HUES64 (cell line): ENCODE data around the gene MAPRE2. TPM values are rescaled to one million over a fixed set of nuclear protein-coding genes. Genes with fewer than 3 reads are reported as not detected.

ENCODE experiments used
- H3K27ac ChIP-seq: 2 replicates; pipeline ENCODE4 v1.7.0; 2013; ENCODE audit warnings: low read depth, low read length, inconsistent platforms
- H3K27me3 ChIP-seq: 2 replicates; pipeline ENCODE4 v1.6.1; 2013; ENCODE audit warnings: mild to moderate bottlenecking, low read length; ENCODE audit not compliant: insufficient read depth
- H3K36me3 ChIP-seq: 2 replicates; pipeline ENCODE4 v1.6.1; 2013; ENCODE audit warnings: mild to moderate bottlenecking, low read length; ENCODE audit not compliant: insufficient read depth
- H3K4me1 ChIP-seq: 2 replicates; pipeline ENCODE4 v1.6.1; 2013; ENCODE audit warnings: mild to moderate bottlenecking, low read length, moderate library complexity; ENCODE audit not compliant: insufficient read depth
- H3K4me3 ChIP-seq: 2 replicates; pipeline ENCODE4 v1.5.1; 2013; ENCODE audit warnings: mild to moderate bottlenecking, low read length, moderate library complexity
- H3K9ac ChIP-seq: 2 replicates; pipeline ENCODE4 v1.6.1; 2013; ENCODE audit warnings: mild to moderate bottlenecking, low read depth, low read length
- H3K9me3 ChIP-seq: 2 replicates; pipeline ENCODE4 v1.6.1; 2013; ENCODE audit warnings: low read depth, low read length; ENCODE audit not compliant: insufficient read depth
- WGBS: fragments of 150-250, 120-280 bp; methylation state at CpG from one replicate; pipeline ENCODE4 v1.1.7; 2013; ENCODE audit warnings: missing lambda C conversion rate; 5-methylcytosine and 5-hydroxymethylcytosine counted together
- polyA plus RNA-seq, 2 experiments: library from polyadenylated mRNA; stranded (reverse); fragments of 50-300 nt; gene quantifications; one replicate each; pipeline ENCODE4 v1.2.3, GENCODE V29; 2013

Gene MAPRE2
- polyA plus RNA-seq (2013, experiment 1 of 2): 27.1 TPM
- polyA plus RNA-seq (2013, experiment 2 of 2): 25.2 TPM

DNA sequence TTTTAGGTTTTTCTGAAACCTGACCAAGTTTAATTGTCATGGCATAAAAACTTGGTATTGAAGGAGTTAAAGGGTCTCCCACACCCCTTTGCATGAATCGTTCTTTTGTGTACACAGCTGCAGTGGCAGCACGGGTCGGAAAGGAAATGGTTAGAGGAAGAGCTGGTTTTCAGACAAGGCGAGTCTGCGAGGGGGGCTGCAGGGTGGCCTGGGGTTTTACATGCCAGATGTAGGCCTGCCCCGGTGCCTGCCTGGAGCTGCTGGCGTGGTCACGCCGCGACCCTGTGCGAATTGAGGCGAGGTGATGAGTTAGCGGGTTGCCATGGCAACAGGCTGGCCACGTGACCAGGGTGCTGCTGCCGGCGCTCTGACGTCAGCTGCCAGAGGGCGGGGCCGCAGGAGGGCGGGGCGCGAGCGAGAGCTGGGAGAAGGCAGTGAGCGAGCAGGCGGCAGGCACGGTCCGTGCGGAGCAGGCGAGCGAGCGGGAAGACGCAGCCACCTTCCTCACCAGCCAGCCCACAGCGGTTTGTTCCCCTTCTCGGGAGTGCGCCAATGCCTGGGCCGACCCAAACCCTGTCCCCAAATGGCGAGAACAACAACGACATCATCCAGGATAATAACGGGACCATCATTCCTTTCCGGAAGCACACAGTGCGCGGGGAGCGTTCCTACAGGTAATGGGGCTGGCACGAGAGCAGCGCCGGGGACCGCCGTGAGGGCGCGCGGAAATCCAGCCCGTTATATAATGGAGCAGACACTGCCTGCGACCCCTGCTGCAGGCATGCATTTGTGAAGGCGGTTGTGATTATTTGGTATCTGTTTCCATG lies at the start of gene MAPRE2:
Gene MAPRE2 (plus strand): TSS at position 426 of the 827 bp plus-strand sequence. CDS start 127 bp downstream, at position 553.
- Histone ChIP-seq H3K4me3 (peak within 1 kb of the TSS; percentile 90), H3K27ac (peak within 1 kb of the TSS; percentile 66), H3K27me3 (no peaks in the 10 kb centered on the region), H3K9ac (peak within 1 kb of the TSS; percentile 78), H3K9me3 (no peaks in the 10 kb centered on the region), H3K4me1 (peaks cover 46% of the 10 kb centered on the region), H3K36me3 (no peaks in the 10 kb centered on the region)
- under 1% methylated on average over 54 of the region's 54 CpGs for WGBS

DNA sequence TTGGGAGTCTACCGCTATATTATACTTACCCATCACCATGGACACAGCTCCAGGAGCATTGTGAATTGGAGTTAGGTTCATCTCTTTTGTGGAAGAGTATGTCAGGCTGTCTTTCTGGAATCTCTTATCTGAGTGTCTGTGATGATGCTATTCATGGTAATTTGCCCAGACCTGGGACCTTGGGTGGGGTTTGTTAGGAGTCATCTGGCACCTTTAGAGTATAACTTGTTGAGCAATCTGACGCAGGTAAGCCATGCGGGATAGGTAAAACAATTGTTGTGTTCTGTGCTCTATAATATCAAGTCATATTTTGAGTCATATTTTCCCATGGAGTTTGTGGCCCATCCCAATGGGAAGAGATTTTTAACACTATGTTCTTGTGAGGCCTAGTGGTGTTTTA lies 49.7 kb upstream of the MAPRE2 start:
- Histone ChIP-seq H3K36me3 (no peaks in the 10 kb centered on the region), H3K4me3 (no peak overlapping the region), H3K4me1 (no peaks in the 10 kb centered on the region), H3K27ac (no peak overlapping the region), H3K9me3 (peaks cover 2% of the 10 kb centered on the region; the same call in 1 of the 2 replicates), H3K27me3 (no peaks in the 10 kb centered on the region), H3K9ac (no peak overlapping the region)
- WGBS: 100% methylated on average over 2 of the region's 3 CpGs

DNA sequence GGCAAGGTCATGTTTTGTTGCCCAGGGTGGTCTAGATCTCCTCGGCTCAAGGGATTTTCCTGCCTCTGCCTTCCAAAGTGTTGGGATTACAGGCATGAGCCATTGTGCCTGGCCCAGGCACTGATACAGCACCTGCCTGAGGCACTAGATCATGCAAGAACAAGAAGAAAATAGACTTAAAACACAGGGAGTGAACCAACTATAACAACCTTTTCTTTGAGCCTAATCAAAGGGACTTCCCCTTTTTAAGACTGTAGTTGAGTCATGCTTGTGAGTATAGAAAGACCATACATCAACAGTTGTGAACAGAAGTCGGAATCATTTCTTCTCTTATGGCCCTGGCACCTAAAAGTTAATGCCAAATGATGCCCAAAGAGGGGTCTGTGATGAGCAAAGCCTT lies 47.9 kb upstream of the MAPRE2 start:
- Histone ChIP-seq H3K9me3 (peaks cover 2% of the 10 kb centered on the region; the same call in 1 of the 2 replicates), H3K4me3 (no peak overlapping the region)
- WGBS: 90% methylated on average over 2 of the region's 2 CpGs

DNA sequence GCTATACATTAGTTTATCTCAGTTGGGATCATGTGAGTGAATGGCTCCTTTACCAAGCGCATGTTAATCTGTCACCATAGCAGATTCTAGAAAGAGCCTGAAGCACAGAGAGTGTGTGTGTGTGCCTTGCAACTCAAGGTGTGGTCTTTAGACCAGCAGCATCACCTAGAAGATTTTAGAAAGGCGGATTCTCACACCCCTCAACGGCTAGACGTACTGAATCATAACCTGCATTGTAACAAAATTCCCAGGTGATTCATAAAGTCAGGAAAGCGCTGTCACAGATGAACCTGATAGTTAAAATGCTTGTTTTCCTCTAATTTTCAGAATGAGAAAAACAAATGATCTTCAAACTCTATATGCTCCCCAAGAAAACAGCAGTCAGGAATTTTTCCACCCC lies 45.5 kb upstream of the MAPRE2 start:
- 97% methylated on average over 5 of the region's 5 CpGs for WGBS
- no peaks in the 10 kb centered on the region for H3K27me3 ChIP-seq

More for the DNA sequence above, 47.9 kb upstream of the MAPRE2 start:
- H3K27me3 ChIP-seq: no peaks in the 10 kb centered on the region
- H3K4me1 ChIP-seq: no peaks in the 10 kb centered on the region; the same call in 1 of the 2 replicates
- no peaks in the 10 kb centered on the region for H3K36me3 ChIP-seq
- no peak overlapping the region for H3K27ac ChIP-seq
- H3K9ac ChIP-seq: no peak overlapping the region

DNA sequence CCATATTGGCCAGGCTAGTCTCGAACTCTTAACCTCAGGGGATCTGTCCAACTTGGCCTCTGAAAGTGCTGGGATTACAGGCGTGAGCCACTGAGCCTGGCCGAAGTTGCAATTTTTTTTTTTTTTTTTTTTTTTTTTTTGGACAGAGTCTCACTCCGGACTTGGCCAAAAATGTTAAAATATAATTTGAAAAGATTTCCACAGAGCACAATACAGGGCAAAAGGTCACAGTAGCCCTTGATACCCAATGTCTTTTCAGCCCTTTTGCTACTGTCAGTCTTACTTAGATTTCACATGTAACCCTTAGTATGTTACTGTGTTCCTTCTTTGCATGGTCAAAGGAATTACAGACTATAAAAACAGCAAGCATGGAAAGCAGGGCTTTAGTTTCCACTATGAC lies 42.6 kb upstream of the MAPRE2 start:
- Histone ChIP-seq H3K27ac (no peak overlapping the region), H3K36me3 (no peaks in the 10 kb centered on the region), H3K4me3 (no peak overlapping the region), H3K9me3 (peaks cover 2% of the 10 kb centered on the region; the same call in 1 of the 2 replicates), H3K4me1 (peaks cover 9% of the 10 kb centered on the region; the same call in 1 of the 2 replicates), H3K9ac (no peak overlapping the region), H3K27me3 (no peaks in the 10 kb centered on the region)
- WGBS: 94% methylated on average over 4 of the region's 4 CpGs

More for the DNA sequence above, 45.5 kb upstream of the MAPRE2 start:
- no peak overlapping the region for H3K9ac ChIP-seq
- no peak overlapping the region for H3K4me3 ChIP-seq
- peaks cover 9% of the 10 kb centered on the region; the same call in 1 of the 2 replicates for H3K4me1 ChIP-seq
- H3K36me3 ChIP-seq: no peaks in the 10 kb centered on the region
- no peak overlapping the region for H3K27ac ChIP-seq
- H3K9me3 ChIP-seq: peaks cover 2% of the 10 kb centered on the region; the same call in 1 of the 2 replicates

- WGBS: 85% methylated on average over 4 of the region's 4 CpGs
- no peak overlapping the region; the same call in 1 of the 2 replicates for H3K27ac ChIP-seq
- peaks cover 9% of the 10 kb centered on the region; the same call in 1 of the 2 replicates for H3K4me1 ChIP-seq
- no peaks in the 10 kb centered on the region for H3K36me3 ChIP-seq
- H3K4me3 ChIP-seq: no peak overlapping the region
- peaks cover 2% of the 10 kb centered on the region; the same call in 1 of the 2 replicates for H3K9me3 ChIP-seq
- no peaks in the 10 kb centered on the region for H3K27me3 ChIP-seq
- no peak overlapping the region for H3K9ac ChIP-seq
Observed at GRCh38 chr18:34999756-35000289, 41.4 kb upstream of the MAPRE2 start.

DNA sequence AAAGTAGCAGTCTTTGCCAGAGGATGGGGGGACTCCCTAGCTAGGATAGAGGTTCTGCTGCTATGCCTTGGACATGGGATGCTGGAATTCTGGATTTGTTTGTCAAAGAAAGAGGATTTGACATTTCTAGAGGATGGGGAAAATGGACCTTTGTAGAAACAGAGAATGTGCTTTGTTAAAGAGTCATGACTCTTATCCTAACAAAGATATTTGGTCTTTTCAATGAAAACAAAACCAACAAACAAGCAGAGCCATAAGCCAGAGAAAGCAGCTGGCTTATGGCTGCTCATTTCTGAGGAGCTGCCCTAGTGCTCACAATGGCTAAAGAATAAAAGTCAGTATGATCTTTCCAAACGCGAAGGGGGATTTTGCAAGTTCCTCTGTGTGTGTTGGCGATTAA lies 40.8 kb upstream of the MAPRE2 start:
- no peak overlapping the region for H3K4me3 ChIP-seq
- no peak overlapping the region for H3K9ac ChIP-seq
- H3K9me3 ChIP-seq: peaks cover 2% of the 10 kb centered on the region; the same call in 1 of the 2 replicates
- no peaks in the 10 kb centered on the region for H3K27me3 ChIP-seq
- peaks cover 9% of the 10 kb centered on the region; the same call in 1 of the 2 replicates for H3K4me1 ChIP-seq
- H3K27ac ChIP-seq: no peak overlapping the region
- WGBS: 91% methylated on average over 3 of the region's 3 CpGs
- no peaks in the 10 kb centered on the region for H3K36me3 ChIP-seq

DNA sequence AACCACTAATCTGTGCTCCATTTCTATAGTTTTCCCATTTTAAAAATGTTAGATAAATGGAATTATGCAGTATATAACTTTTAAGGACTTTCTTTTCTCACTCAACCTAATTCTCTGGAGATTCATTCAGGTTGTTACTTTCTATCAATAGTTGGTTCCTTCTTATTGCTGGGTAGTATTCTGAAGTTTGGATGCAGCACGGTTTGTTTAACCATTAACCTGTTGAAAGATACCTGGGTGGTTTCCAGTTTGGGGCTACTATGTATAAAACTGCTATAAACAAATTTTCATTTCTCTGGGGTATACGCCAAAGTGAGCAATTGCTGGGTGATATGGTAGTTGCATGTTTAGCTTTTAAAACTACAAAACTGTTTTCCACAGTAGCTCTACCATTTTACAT lies 39.1 kb upstream of the MAPRE2 start:
- no peak overlapping the region for H3K27ac ChIP-seq
- H3K27me3 ChIP-seq: no peaks in the 10 kb centered on the region
- no peaks in the 10 kb centered on the region for H3K36me3 ChIP-seq
- H3K9ac ChIP-seq: no peak overlapping the region
- H3K4me1 ChIP-seq: peaks cover 9% of the 10 kb centered on the region; the same call in 1 of the 2 replicates
- no peaks in the 10 kb centered on the region for H3K9me3 ChIP-seq
- H3K4me3 ChIP-seq: no peak overlapping the region
- WGBS: 86% methylated on average over 1 of the region's 2 CpGs

GRCh38 chr18:35005963-35006577 lies 35.1 kb upstream of the MAPRE2 start:
- Histone ChIP-seq H3K4me1 (no peaks in the 10 kb centered on the region), H3K27me3 (no peaks in the 10 kb centered on the region), H3K27ac (no peak overlapping the region), H3K9me3 (no peaks in the 10 kb centered on the region), H3K9ac (no peak overlapping the region), H3K36me3 (no peaks in the 10 kb centered on the region), H3K4me3 (no peak overlapping the region)
- WGBS: 71% methylated on average over 6 of the region's 7 CpGs

- no peaks in the 10 kb centered on the region for H3K4me1 ChIP-seq
- H3K9ac ChIP-seq: no peak overlapping the region
- H3K27me3 ChIP-seq: no peaks in the 10 kb centered on the region
- H3K4me3 ChIP-seq: no peak overlapping the region
- 100% methylated on average over 1 of the region's 1 CpG for WGBS
- no peaks in the 10 kb centered on the region for H3K36me3 ChIP-seq
- no peak overlapping the region for H3K27ac ChIP-seq
- H3K9me3 ChIP-seq: no peaks in the 10 kb centered on the region
Observed at GRCh38 chr18:35010156-35010555, 31.1 kb upstream of the MAPRE2 start.

DNA sequence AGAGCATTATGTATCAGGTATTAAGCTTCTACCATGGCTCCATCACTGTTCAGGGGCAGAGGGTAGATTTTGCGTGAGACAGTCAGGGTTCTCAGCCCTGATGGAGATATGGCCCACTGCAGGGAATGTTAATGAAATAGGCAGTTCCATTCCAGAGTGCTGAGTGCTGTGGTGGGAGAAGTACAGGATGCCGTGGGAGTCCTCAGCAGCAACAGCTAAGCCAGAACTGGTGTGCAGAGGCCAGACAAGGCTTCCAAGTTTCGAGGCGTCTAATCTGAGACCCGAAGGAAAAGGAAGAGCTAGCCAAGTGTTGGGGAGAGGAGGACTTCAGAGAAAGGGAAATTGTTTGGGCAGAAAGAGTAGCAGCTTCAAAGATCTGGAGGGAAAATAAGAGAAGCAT lies 30.2 kb upstream of the MAPRE2 start:
- Histone ChIP-seq H3K27ac (no peak overlapping the region), H3K9me3 (no peaks in the 10 kb centered on the region), H3K4me3 (no peak overlapping the region), H3K4me1 (no peaks in the 10 kb centered on the region), H3K27me3 (no peaks in the 10 kb centered on the region), H3K9ac (no peak overlapping the region), H3K36me3 (no peaks in the 10 kb centered on the region)
- 91% methylated on average over 5 of the region's 5 CpGs for WGBS
